AG09309 (cell line): ENCODE data around the gene PEX16.

Experiments used
- DNase-seq: peaks from one replicate; pipeline ENCODE4 v3.0.0-alpha.2; 2010; ENCODE audit warnings: low read depth
- H3K4me3 ChIP-seq: 2 replicates; pipeline ENCODE4 v1.5.1; 2011; ENCODE audit warnings: mild to moderate bottlenecking, low read depth, low read length, moderate library complexity; ENCODE audit not compliant: control insufficient read depth
- TF ChIP-seq, protein P1 (sequence below): IDR thresholded peaks from 2 replicates; pipeline ENCODE4 v1.5.1; 2011; ENCODE audit warnings: mild to moderate bottlenecking, low read depth, low read length, inconsistent platforms; ENCODE audit not compliant: insufficient read depth, control insufficient read depth; ENCODE audit errors: missing control alignments

PEX16 gene

DNA sequence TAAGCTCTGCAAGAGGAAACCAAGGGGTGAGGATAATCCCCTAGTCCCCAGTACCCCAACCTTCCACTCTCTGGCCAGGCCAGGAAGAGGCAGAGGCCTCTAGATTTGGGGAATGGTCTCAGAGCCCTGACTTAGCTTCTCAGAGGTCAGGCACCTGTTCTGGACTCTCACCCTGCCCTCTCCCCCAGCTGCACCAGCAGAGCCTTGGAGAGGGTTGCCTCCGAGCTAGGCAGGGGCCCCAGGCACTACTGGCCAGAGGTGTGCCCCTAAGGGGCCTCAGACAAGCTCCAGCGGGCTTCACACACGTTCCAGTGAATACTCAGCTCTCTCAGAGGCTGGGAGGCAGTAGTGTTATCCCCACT, 18.6 kb downstream of the PEX16 start:
- DNase-seq = no peak
- TF ChIP-seq, protein P1, sequence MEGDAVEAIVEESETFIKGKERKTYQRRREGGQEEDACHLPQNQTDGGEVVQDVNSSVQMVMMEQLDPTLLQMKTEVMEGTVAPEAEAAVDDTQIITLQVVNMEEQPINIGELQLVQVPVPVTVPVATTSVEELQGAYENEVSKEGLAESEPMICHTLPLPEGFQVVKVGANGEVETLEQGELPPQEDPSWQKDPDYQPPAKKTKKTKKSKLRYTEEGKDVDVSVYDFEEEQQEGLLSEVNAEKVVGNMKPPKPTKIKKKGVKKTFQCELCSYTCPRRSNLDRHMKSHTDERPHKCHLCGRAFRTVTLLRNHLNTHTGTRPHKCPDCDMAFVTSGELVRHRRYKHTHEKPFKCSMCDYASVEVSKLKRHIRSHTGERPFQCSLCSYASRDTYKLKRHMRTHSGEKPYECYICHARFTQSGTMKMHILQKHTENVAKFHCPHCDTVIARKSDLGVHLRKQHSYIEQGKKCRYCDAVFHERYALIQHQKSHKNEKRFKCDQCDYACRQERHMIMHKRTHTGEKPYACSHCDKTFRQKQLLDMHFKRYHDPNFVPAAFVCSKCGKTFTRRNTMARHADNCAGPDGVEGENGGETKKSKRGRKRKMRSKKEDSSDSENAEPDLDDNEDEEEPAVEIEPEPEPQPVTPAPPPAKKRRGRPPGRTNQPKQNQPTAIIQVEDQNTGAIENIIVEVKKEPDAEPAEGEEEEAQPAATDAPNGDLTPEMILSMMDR = no peak
- no peak overlapping the region for H3K4me3 ChIP-seq

DNA sequence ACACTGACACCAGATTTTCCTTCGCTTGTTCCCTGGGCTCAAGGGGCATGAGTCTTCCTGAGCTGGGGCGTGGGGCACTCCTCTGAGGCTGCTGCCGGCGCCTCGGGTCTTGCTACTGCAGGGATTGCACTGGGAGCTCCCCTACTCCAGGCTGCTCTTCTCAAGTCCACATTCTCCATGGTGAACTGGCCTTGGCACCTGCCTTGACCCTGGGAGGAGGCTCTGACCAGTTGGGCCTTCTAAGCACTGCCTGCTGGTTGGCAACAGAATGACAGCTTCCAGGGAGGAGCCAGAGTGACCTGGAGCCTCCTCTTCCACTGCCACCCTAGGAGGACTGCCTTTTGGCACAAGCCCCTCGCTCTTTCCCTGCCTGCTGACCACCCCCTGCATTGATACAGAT, 20.1 kb downstream of the PEX16 start:
- no peak for DNase-seq
- no peak overlapping the region for H3K4me3 ChIP-seq
- TF ChIP-seq, protein P1 = no peak

DNA sequence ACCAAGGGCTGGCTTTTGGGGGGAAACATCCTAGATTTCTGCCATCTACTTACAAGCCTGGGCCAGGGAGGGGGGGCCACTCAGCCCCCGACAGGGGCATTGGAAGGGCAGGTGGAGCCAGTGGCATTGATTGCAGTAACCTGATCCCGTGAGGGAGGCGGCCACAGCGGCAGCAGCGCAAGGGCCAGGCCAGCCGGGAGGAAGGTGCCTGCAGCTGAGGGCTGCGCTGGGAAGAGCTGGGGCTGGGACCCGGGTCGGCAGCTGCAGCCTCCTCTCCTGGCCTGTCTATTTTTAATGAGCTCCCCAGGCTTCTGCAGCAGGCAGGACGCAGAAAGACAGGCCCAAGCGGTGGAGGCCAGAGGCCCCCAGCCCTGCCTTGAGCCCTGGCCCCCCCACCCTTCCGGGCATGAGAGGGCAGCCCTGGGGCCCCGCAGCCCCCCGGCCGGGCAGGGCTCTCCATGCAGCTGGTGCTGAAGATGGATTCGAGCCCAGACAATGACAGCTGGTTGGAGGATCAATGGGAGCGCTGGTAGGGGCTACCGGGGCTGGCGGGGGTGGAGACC, 21.2 kb downstream of the PEX16 start:
- H3K4me3 ChIP-seq = no peak overlapping the region
- TF ChIP-seq, protein P1 = no peak
- no peak for DNase-seq

DNA sequence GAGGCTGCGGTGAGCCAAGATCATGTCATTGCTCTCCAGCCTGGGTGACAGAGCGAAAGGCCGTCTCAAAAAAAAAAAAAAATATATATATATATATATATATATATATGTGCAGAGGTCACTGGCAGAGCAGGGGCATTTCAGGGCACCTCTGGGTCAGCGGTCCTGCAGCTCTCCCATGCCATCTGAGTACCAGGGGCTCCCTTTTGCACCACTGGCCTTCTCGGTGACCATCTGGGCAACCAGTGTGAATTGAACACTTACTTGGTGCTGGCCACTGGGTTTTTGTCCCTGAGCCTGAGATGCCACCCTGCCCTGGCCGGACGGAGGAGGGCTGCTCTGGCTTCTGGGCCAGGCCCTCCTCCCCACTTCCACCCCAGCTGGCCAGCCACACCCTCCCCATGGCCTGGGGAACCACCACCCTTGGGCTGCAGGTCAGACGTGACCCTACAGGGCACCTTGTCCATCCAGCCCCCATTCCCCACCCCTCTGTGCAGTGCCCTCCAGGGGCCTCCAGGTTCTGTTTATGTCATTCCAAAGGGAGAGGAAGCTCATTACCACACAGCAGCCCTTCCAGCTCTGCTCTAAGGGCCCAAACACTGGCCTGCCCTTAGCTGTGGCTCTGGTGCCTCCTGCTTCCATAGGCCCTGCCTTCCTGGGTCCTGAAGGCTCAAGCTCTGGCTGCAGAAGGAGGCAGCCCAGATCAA, 22.0 kb downstream of the PEX16 start:
- no peak for DNase-seq
- TF ChIP-seq, protein P1 = no peak
- H3K4me3 ChIP-seq = no peak overlapping the region

DNA sequence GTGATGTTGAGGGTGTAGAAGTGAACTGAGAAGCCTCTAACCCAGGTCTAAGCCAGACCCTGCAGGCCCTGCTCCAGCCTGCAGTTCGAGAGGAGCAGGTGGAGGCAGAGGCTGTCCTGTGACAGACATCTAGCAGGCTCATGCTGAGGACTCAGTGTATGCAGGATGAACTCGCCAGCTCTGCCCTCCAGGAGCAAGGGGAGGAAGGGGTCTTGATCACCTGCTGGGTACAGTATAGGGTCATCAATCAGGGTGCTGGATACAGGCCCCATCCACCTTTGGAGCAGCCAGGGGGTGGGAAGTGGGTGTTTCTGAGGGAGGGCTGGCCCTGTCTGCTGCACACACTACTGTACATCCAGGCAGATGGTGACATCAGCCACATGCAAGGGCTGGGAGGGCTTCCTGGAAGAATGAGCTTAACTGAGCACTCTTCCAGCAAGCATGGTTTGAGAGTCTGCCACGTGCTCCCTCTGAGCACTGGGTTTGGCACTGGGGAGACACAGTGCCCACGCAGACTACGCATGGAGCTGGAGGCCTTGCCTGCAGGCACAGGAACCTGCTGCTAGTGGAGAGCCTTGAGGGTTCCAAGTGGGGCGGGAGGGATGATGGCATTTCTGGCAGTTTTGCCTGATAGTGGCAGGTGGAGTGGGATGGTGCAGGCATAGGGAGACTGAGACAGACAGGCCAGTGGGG, 23.0 kb downstream of the PEX16 start:
- no peak overlapping the region for H3K4me3 ChIP-seq
- no peak for DNase-seq
- TF ChIP-seq, protein P1 = no peak

DNA sequence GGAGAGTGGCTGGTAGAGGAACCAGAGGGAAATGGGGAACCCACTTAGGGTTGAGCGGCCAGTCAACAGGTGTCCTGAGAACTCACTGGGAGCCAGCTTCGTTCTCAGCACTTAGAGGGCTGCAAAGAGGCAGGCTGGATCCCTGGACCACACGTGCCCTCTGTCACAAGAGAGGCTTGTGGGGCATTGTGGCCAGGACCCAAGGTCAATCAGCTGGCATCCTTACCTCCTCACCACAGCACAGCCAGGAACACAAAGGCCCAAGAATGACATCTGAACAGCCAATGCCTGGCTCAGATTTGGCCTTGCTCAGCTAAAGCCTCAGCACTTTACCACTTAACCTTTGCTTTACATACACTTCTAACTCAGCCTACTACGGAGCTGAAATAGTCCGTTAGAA, 24.8 kb downstream of the PEX16 start:
- H3K4me3 ChIP-seq = no peak overlapping the region
- no peak for DNase-seq
- TF ChIP-seq, protein P1 = no peak
